Left renal cortex interstitium (tissue), 4 donors: ENCODE measurements around the gene SLC25A48. TPM values are rescaled to one million over a fixed set of nuclear protein-coding genes. Genes with fewer than 3 reads are reported as not detected.
"Not testable (repeated sequence)": the region's sequence is repeated elsewhere in the genome, so short reads cannot be mapped to it uniquely, and the experiment has no call there.

Source experiments
- DNase-seq, 4 donors: peaks; one replicate each; pipeline ENCODE4 v3.0.0-alpha.2; 2013; ENCODE audit warnings: low read depth in 4 of 4, low spot score in 2 of 4, missing footprints in 1 of 4
- polyA plus RNA-seq, 4 donors: library from polyadenylated mRNA; unstranded; fragments of 120-200 nt; gene quantifications; one replicate each; pipeline ENCODE4 v1.2.1, GENCODE V29; 2013; ENCODE audit not compliant: insufficient read length in 4 of 4

The SLC25A48 gene
- polyA plus RNA-seq, 4 donors = 2.8 to 4.4 (median 3.9) TPM

GRCh38 chr5:135851915-135852845, 17.7 kb downstream of the SLC25A48 start:
- DNase-seq = no peak

DNA sequence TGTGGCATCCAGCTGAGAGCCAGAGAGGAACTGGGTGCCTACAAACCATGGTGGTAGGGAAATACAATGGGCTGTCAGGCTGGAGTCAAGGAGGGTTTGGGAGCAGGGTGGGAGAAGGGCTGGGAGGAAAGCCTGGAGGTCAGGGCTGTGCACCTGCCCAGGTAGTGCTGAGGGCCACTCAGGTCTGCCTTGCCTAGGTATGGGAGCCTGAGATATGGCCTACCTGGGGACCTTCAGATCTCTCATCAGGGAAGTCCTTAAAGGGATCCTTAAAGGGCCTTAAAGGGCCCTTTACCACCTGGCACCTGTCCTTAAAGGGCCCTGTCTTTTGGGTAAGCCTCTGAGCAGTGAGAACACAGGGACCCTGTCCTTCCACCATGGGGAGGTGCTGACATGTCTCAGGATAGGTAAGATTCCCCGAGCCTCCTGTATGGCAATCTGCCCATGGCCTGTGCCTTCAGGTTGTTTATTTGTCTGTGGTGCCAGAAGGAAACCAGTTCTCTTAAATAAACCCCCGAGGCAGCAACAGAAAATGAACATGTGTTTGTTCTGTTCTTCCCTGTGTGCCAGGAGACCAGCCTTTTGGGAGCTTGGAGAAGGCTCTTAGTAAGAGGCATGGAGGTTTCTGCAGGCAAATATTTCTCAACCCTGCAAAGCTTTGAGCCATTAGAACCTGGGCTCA, 23.3 kb downstream of the SLC25A48 start:
- DNase-seq = no peak

GRCh38 chr5:135859186-135859585, 24.7 kb downstream of the SLC25A48 start:
- not testable (repeated sequence) for DNase-seq

DNA sequence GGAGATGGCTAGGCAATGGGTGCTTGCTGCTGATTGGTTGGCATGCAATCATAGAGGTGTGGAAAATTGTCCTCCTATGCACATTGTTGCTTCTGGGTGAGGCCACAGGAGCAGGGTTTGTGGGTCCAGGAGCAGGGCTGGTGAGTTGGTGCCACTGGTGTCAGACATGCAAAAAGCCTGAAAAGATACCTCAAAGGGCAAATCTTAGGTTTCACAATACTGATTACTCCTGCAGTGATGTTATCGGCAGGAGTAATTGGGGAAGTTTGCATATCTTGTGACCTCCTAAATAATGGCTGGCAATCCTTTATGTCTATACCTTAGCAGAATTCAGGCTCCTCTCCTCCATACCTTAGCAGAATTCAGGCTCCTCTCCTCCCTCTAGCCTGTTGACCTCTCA, 25.2 kb downstream of the SLC25A48 start:
- no peak for DNase-seq

GRCh38 chr5:135861641-135862040, 27.2 kb downstream of the SLC25A48 start:
- no peak for DNase-seq

DNA sequence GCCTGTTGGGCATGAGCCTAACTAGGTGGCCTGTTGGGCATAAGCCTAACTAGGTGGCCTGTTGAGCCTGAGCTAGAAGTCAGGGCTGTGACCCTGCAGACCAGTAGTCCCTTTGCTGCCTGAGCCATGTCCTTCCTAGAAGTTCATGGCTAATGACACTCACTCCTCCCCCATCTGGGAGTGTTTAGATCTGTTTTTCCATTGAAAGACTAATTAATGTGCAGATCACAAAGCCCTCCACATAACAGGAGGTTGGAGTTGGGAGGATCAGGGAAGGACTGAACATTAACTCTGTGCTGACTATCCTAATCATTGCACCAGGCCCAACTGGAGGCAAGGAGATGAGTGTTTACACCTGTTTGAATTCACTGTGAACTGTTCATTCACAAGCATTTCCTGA, 27.6 kb downstream of the SLC25A48 start:
- no peak for DNase-seq

DNA sequence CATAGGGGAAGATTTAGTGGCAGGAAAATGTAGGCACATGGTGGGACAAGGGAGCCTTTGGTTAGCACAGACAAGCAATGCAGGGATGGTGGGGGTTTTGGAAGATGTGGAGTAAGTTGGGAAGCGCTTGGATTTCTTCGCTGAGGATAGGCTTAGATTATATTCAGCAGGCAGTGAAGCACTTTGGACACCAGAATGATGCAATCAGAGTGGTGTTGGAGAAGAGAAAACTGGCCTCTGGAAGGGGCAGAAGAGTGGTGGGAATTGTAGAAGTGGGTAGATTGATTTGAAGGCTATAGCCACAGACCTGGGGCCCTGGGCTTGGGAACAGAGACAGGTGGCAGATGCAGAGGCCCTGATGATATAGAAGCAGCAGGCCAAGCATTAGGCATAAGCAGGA, 28.3 kb downstream of the SLC25A48 start:
- no peak for DNase-seq

DNA sequence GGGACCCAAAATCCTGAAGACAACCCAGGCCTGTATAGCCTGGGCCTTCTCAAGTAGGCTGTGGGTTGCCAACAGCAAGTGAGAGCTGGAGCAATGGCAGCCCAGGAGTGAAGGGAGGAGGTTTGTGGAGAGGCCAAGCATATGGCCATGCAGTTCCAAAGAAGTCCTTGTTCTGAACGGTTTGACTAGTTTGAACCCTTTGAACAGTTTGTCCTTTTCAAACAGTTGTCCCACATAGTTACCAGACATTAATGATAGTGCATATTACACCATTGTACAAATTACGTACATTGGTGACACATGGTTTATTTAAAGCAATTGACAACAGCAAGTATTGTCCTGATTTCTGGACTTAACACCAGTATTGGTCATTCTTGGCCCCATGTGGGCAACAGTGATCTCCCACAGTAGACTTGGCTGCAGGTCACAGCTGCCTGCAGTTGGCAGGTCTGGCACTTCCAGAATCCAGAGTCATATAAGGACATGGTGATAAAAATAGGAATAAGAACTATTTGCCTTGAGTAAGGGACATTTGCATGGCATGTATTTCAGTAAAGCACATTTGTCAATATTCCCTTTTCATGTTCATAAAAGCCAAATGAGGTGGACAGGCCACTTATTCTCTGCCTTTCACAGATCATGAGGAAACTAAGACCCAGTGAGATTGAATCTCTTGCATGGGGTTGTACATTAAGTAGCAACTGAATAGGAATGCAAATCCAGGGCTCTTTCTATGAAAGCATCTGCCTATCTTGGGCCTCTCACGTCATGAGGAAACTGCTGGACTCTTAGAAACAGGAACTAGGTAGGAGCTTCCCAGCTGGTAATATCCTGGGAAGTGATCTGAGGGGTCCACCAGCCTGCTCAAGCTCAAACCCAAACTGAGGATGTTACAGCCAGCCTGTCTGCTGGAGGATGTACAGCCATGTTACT, 30.3 kb downstream of the SLC25A48 start:
- no peak for DNase-seq

DNA sequence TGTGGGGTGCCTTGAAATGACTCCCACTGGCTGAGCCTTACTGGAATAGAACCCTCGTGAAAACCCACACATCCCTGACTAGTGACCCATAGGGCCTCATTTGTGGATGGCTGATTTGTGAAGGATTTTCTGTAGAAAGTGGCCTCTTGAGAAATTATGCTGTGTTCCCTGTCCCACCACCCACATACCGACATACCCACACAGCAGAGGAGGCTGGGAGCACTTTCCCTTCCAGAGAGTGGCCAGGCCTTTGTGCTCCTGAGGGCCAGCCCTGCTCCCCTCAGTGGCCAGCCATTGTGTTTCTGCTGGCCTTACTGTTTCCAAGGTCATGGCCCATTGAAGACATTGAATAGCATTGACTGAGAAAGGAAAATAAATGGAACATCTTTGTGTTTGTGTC, 31.6 kb downstream of the SLC25A48 start:
- no peak for DNase-seq

DNA sequence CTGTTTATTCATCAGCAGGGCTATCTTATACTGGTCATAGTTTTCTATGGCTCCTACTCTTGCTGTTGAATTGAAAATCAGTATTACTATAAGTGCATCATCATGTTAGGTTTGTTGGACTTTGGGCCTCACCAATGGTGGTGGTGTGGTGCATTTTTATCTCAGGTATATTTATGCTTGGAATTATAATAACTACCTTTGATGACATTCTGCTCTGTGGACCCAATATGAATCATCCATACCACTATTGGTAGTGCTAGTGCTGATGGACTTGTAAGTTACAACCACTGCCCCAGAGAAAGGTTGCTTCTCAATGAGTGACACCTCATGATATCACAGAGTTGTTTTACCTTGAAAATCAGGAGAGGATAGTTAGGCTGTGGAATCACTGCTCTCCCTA, 33.1 kb downstream of the SLC25A48 start:
- DNase-seq = no peak

DNA sequence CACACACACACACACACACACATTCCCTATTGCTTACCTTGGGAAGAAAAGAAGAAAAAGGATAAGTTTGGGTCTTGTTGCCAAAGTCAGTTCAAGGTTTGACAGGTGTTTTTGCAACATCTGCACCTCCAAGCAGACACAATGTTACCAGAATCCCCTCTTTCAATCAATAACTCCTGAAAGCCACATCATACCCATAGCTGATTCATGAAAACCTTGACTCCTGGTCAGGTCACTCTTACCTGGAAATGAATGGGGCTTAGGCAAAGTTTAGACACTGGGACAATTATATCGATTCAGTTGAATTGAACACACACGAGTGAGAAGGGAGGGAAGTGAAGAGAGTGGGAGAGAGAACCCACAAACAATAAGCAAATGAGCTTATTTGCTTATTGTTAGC, 34.2 kb downstream of the SLC25A48 start:
- DNase-seq = no peak

GRCh38 chr5:135869276-135869675, 34.8 kb downstream of the SLC25A48 start:
- no peak for DNase-seq

DNA sequence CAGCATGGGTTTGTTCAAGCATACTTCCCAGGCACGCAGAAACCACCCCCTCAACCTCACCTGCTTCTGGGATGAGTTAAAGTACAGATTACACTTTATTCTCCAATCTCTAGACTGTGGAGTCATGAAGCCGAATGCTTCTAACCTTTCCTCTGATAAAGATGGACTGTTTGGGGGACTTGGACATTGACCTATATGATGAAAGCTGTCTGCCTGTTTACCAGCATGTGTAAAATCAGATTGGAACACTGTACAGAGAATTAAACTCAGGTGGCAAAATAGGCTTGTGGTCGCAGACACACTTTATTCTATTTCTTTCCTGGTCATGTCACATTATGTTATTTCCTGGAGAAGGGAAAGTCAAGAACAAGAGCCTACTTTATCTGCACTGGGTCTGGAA, 35.5 kb downstream of the SLC25A48 start:
- no peak for DNase-seq

- no peak for DNase-seq
These were observed 36.9 kb downstream of the SLC25A48 start for GRCh38 chr5:135871268-135871915.

GRCh38 chr5:135873831-135874230, 39.4 kb downstream of the SLC25A48 start:
- DNase-seq = no peak

DNA sequence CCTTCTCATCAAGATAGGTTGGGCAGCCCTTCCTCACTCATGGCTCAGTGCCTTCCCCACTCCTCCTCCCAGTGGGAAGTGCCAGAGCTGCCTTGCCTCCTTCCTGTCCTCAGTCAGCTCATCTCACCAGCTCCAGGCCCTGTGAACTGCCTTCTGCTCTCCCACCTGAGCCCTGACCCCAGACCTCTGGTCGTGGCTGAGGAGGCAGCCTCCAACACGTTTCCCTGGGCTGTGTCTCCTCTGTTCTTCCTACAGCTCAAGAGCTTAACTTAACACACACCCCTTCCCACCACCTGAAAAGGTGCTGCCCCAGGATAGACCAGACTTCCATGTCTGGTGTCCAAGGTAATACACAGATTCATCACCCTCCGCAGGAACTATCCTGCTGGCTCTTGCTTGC, 40.0 kb downstream of the SLC25A48 start:
- no peak for DNase-seq

DNA sequence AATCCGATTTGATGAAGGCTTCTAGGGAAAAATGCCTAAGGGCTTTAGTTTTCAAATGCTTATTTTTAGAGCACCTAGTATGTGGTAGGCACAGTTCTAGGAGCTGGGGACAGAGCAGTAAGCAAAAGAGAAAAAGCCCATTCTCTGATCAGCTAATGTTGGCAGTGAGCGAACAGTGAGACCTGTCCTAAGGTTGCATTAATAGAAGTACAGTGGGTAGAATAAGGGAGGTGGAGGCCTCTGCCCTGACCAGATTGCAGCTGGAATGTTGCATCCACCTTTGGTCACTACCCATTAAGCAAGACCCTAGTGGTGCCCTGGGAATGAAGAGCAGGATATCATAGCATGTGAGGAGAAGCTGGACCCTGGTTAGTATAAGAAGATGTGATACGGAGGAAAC, 41.1 kb downstream of the SLC25A48 start:
- DNase-seq = no peak

DNA sequence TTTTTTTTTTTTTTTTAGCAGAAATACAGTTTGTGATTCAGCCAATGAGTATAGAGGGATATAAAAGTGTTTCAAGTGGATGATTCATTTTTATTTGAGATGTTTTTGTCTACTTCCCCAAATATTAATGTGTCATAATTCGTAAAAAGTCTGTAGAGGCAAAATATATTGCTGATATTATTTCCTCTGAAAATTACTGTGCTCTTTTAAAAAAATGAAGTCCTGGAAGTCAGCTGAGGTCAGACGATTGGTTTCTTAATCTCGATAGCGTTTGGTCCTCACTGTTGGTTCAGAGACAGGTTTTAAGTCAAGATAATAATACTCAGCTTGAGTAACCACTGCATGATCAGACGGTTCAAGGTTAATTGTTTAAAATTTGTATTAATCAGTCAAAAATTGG, 41.7 kb downstream of the SLC25A48 start:
- DNase-seq = no peak

DNA sequence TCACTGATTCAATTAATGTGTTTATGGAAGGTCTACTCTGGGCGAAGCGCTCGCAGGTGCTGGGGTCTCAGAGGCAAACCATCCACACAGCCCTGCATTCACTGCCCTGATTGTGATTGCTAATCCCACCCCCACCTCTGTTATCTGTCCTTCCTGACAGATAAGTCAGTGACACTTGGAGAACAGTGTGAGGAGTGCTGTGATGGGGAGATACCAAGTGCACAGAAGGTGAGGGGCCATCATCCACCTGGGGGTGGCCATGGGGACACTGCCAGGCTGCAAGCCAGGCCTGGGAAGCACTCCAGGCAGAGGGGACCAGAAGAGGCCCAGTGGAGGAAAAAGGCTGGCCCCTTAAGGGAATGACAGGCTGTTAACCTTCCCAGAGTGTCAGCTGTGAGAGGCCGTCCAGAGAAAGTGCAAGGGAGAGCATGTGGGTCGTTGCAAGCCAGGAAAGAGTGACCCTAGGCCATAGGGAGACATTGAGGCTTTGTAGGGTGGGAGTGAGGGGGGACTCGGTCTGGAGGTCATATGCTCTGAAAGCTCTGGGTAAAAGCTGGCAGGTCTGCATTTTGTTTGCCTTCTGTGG, 43.2 kb downstream of the SLC25A48 start:
- DNase-seq = no peak

- DNase-seq = no peak
These were observed 43.7 kb downstream of the SLC25A48 start for GRCh38 chr5:135878156-135878620.
